GM19351 (cell line): ENCODE measurements around the gene APBA3.

Source experiments
- ATAC-seq: cut with Tn5 transposase; IDR thresholded peaks from one replicate; pipeline ENCODE4 v1.9.1; 2021; ENCODE audit warnings: mild to moderate bottlenecking, moderate library complexity; ENCODE audit not compliant: unreplicated experiment

Gene APBA3

GRCh38 chr19:3761382-3762129 lies at the start of gene APBA3:
Gene APBA3 (minus strand): TSS chr19:3761692. CDS start chr19:3760264, 1,428 bp downstream.
- no peak for ATAC-seq

- no peak for ATAC-seq
Observed at GRCh38 chr19:3810708-3811355, 49.3 kb upstream of the APBA3 start.

- ATAC-seq = no peak
Observed at GRCh38 chr19:3809881-3810707, 48.6 kb upstream of the APBA3 start.

DNA sequence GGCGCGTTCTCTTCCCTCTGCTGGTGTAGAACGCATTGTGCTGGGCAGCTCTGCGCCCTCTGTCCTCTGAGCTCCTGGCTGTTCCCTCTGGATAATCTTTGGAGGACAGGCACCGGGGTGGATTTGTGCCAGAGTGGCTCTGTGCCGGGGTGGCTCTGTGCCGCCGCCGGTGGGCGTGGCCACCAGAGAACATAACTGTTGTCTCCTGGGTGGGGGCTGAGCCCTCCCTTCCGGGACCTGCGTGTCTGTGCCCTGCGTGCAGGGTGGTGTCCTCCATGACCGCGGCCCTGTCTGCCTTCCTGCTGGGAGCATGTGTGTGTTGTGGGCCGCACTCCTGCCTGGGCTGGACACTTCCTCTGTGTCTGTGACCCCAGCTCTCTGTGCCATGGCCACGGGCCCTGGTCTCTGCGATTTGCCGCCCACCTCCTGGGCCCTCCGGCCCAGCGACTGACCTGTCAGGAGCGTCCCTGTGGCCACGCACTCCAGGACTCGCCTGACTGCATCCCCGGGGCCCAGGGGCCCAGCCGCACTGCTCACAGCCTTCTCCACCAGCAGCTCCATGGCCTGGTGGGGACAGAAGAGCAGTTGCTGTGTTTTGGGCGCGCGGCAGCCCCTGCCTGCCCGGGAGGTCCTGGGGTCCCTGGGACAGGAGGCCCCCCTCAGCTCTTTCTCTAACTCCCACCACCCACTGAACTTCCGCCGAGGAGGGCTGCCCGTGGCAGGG lies 47.1 kb upstream of the APBA3 start:
- ATAC-seq = no peak

DNA sequence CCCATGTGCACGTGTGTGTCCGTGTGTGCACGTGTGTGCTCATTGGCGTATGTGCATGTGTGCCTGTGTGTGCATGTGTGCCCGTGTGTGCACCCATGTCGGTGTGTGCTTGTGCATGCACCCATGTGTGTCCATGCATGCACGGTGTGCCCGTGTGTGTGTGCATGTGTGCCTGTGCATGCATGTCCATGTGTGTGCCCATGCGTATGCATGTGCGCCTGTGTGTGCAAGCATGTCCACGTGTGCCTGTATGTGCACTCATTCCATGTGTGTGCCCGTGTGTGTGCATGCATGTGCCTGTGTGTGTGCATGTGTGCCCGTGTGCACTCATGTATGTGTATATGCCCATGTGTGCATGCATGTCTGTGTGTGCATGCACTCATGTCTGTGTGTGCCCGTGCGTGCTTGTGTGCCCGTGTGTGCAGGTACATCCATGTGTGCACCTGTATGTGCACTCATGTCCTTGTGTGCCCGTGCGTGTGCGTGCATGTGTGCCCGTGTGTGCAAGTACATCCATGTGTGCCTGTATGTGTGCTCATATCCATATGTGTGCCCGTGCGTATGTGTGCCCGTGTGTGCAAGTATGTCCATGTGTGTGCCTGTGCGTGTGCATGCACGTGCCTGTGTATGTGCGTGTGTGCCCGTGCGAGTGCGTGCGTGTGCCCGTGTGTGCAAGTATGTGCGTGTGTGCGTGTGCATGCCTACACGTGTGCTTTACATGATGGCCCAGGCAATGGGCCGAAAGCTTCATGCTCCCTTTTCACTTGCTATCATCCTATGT lies 46.3 kb upstream of the APBA3 start:
- ATAC-seq = no peak

DNA sequence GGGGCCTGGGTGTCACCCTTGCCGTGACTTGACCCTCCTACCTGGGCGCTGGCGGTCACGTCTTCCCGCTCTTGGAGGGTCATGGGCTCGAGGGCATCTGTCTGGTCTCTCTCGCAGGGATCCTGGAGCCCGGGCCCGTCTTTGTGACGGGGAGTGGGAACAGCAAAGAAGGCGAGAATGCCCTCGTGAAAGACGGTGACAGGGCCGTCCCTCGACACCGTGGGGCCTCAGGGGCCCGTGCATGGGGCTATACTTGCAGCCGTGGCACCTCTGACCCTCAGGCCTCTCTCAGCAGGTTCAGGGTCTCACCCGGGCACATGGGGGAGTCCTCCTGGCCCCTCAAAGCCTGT lies 45.6 kb upstream of the APBA3 start:
- ATAC-seq = no peak

DNA sequence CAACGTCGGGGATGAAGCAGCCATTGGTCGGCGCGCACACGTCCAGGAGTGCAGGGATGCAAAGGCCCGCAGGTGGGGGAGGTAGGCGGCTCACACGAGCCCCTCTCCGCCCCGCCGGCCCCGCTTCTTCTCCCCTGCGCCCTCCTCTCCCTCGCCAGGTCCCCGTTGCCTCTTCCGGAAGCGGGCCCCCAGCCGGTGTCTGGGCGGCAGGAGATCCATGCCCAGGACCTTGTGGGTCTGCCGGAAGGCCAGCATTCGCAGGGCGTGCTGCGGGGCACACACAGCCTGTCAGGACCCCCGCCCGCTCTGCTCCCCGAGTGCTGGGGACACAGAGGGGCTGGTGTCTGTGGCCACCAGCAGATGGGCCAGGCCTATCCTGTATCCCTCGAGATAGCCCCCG lies 44.4 kb upstream of the APBA3 start:
- no peak for ATAC-seq

DNA sequence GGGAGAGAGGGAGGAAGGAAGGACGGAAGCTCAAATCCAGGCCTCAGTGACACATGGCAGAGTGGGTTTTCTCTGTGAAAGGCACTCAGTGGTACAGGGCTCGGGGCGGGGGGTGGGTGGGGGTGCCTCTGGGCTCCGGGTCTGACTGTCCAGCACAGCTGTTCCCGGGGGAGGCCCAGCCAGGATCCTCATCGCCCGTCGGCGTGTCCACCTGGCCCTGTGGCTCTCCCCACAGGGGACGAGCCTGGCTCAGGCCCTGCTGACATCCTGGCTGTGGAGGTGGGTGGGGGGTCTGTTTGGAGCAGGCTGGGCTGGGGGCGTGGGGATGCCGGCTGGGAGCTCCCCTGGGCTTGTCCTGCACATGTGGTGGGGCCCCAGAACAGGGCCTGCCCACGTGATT lies 42.9 kb upstream of the APBA3 start:
- no peak for ATAC-seq

DNA sequence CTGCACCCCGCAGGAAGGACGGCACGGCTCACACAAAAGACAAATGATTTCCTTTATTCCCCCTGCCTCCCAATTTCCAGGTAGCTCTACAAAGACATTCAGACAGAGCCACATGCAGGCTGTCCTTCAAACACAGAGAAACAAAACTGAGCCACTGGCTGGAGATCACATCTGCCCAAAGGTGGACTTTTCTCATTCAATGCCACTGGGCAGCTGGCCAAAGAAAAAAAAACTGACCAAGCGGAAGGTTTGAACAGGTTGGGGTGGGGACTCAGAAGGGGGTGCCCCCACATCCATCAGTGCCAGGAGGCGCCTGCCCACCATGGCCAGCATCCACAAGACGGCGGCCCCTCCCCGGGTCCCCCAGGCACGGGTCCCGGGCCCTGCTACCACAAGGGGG lies 42.5 kb upstream of the APBA3 start:
- no peak for ATAC-seq

GRCh38 chr19:3803114-3803888 lies 41.8 kb upstream of the APBA3 start:
- no peak for ATAC-seq

DNA sequence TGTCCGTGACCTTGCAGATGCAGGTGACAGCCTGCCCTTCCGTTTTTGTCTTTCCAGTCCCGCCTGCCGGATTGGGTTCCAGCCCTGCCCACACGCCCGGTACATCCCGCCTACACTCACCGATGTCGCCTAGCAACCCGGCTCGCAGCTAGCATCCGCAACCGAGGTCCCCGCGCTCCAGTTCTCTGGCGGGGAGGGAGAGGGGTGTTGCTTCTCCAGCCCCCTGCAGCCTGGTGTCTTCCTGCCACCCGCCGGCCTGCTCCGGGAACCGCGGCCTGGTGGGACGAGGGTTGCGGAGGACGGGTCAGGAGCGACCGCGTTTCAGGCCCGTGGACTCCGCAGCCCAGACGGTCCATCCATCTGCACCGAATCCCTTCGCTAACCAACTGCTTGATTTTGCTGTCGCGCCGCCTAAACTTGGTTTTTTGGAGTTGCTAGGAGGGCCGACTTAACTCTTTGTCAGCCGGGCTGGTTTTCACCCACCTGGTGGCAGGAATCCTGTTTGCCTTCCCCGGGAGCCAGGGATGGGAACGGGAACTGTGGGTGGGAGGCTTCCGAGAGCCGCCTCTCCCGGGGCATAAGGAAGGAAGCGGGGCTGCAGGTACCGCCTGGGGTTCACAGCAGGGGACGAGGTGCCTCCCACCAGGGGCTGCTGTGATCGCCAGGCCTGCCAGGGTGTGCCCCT lies 40.1 kb upstream of the APBA3 start:
- ATAC-seq = no peak

DNA sequence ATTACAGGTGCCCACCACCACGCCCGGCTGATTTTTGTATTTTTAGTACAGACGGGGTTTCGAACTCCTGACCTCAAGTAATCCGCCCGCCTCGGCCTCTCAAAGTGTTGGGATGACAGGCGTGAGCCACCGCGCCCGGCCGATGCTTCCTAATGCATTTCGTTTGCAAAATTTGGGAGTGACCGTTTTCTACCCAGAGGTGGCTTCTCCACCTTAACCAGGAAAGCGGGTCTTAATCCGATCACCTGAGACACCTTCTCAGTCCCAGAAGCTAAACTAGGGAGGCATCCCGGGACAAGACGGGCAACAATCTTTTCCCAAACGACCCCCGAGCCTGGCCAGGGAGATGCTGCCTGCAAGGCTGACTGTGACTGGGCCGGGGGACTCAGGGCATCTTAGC lies 39.5 kb upstream of the APBA3 start:
- ATAC-seq = no peak

- ATAC-seq = no peak
Observed at GRCh38 chr19:3798137-3798536, 36.6 kb upstream of the APBA3 start.

DNA sequence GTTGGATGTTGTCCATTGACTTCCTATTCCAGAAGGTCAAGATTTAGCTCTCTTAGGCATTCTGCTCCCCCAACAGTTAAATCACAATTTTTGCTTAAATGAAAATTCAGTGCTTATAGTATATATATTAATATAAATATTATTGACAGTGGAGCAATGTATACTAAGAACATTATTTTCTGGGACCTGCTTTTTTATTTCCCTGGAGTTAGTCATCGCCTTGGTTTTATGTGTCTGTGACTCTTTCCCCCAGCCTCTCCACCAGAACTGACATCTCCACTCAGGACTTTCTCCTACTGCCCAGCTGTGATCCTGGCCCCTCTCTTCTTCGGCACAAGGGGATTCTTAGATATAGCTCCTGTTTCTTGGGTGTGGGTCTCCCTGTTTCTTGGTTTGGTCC lies 34.9 kb upstream of the APBA3 start:
- no peak for ATAC-seq

DNA sequence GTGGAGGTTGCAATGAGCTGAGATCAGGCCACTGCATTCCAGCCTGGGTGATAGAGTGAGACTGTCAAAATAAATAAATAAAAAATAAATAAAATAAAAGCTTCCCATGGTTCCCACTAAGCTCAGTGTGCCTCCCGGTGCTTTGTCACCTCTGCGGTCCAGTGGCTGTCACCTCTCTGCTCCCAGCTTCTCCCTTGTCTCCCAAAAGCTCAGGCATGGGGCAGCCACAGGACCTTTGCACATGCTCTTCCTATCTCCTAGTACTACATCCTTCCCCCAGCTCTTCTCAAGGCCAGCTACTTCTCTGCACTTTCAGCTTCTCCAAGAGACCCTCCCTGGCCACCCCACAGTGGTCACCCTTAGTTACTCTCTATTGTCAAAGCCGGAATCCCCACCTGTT lies 32.3 kb upstream of the APBA3 start:
- no peak for ATAC-seq

GRCh38 chr19:3792114-3792513 lies 30.6 kb upstream of the APBA3 start:
- no peak for ATAC-seq

GRCh38 chr19:3790941-3791340 lies 29.4 kb upstream of the APBA3 start:
- no peak for ATAC-seq

- no peak for ATAC-seq
Observed at GRCh38 chr19:3790209-3790734, 28.8 kb upstream of the APBA3 start.
